GM19395 (cell line): ENCODE measurements around the gene IGSF3.

Experiments
- ATAC-seq: cut with Tn5 transposase; IDR thresholded peaks from one replicate; pipeline ENCODE4 v1.9.1; 2021; ENCODE audit warnings: mild to moderate bottlenecking, moderate library complexity; ENCODE audit not compliant: unreplicated experiment

Gene IGSF3

GRCh38 chr1:116561563-116561962, 106.0 kb downstream of the IGSF3 start:
- ATAC-seq, result no peak

- peak; percentile 27 for ATAC-seq
Measured at GRCh38 chr1:116560704-116561490, 106.6 kb downstream of the IGSF3 start.

- peak; percentile 47 for ATAC-seq
Measured at GRCh38 chr1:116559304-116559761, 108.2 kb downstream of the IGSF3 start.

- no peak for ATAC-seq
Measured at GRCh38 chr1:116558571-116558970, 109.0 kb downstream of the IGSF3 start.

GRCh38 chr1:116558140-116558549, 109.4 kb downstream of the IGSF3 start:
- ATAC-seq, result no peak

GRCh38 chr1:116557323-116557878, 110.1 kb downstream of the IGSF3 start:
- ATAC-seq, result no peak

GRCh38 chr1:116556289-116557006, 111.1 kb downstream of the IGSF3 start:
- peak; percentile 60 for ATAC-seq

- no peak for ATAC-seq
Measured at GRCh38 chr1:116554924-116555323, 112.6 kb downstream of the IGSF3 start.

GRCh38 chr1:116553386-116554115, 114.0 kb downstream of the IGSF3 start:
- no peak for ATAC-seq

GRCh38 chr1:116546354-116546977, 121.1 kb downstream of the IGSF3 start:
- ATAC-seq, result no peak

- peak; percentile 10 for ATAC-seq
Measured at GRCh38 chr1:116545359-116545705, 122.2 kb downstream of the IGSF3 start.

GRCh38 chr1:116544588-116545358, 122.8 kb downstream of the IGSF3 start:
- peak; percentile 60 for ATAC-seq

- peak; percentile 54 for ATAC-seq
Measured at GRCh38 chr1:116540088-116540487, 127.4 kb downstream of the IGSF3 start.

GRCh38 chr1:116538544-116538943, 129.0 kb downstream of the IGSF3 start:
- peak; percentile 85 for ATAC-seq

- no peak for ATAC-seq
Measured at GRCh38 chr1:116537898-116538297, 129.6 kb downstream of the IGSF3 start.

GRCh38 chr1:116537040-116537831, 130.3 kb downstream of the IGSF3 start:
- ATAC-seq, result no peak

- ATAC-seq, result no peak
Measured at GRCh38 chr1:116534014-116534739, 133.4 kb downstream of the IGSF3 start.

GRCh38 chr1:116533429-116533820, 134.1 kb downstream of the IGSF3 start:
- ATAC-seq, result no peak
